ENCODE results near the gene KLHDC9.
A peak's percentile ranks its signal among the peaks of the same experiment; 100 is the strongest.
"Not testable (repeated sequence)": the region's sequence is repeated elsewhere in the genome, so short reads cannot be mapped to it uniquely, and the experiment has no call there.

The KLHDC9 gene

DNA sequence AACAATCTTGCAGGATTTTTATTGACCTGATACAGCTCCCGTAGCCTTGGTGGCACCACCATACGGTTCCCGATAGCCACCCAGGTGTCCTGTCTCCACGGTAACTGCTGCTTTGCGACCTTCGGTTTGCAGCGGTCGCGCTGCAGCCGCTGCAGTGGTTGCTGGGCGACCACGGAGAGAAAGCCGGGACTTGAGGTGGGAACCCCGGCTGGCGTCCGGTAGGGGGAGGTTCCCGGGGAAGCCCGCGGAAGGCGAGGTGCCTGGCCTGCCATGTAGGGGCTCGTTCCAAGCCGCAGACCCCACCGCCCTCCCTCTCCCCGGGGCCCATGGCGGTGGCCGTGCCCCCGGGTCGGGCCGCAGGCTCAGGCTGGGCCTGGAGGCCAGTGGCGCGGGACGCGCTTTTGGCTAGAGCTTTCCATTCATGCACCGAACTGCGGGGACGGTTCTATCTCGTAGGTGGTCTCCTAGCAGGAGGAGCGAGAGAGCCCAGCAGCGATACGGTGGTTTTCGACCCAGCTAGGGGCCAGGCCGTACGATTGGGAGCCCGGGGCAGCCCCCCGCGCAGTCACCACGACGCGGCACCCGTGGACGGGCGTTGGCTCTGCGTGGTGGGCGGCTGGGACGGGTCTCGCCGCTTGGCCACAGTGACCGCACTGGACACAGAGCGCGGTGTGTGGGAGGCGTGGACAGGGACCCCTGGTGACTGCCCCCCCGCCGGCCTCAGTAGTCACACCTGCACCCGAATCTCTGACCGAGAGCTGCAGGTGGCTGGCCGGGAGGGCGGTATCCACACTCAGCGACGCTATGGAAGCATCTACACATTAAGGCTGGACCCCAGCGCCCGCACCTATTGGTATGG is at the start of gene KLHDC9:
KLHDC9 (plus strand) TSS at position 152 of the 859 bp plus-strand sequence; CDS start at position 327, 175 bp downstream.
- Histone ChIP-seq H3K27me3 (ENCODE audit: control insufficient read depth in 1 of 2, insufficient read depth in 2 of 2, low read length in 2 of 2) (no peaks in the 10 kb centered on the region), H3K27ac (ENCODE audit: low read length) (peak within 1 kb of the TSS; percentile 74), H3K4me3 (ENCODE audit: low read length in 2 of 2) (peak within 1 kb of the TSS; percentile 92 to 96), H3K36me3 (ENCODE audit: control insufficient read depth in 2 of 2, insufficient read depth in 2 of 2, low read length in 2 of 2) (peaks cover 9 to 13% of the 10 kb centered on the region in 2 donors), H3K9me3 (ENCODE audit: control insufficient read depth in 2 of 2, low read length in 2 of 2) (no peaks in the 10 kb centered on the region), H3K9ac (ENCODE audit: low read length in 2 of 2) (peak within 1 kb of the TSS; percentile 73 to 82), H3K4me1 (ENCODE audit: control insufficient read depth, insufficient read depth, low read length) (peaks cover 18% of the 10 kb centered on the region)

GRCh38 chr1:161048949-161049722 is 49.0 kb upstream of the KLHDC9 start:
- peaks cover 11% of the 10 kb centered on the region for H3K4me1 ChIP-seq (ENCODE audit: control insufficient read depth, insufficient read depth, low read length)
- H3K27ac ChIP-seq (ENCODE audit: low read length) = no peak overlapping the region

GRCh38 chr1:161051219-161051618 is 46.9 kb upstream of the KLHDC9 start:
- H3K27me3 ChIP-seq (ENCODE audit: control insufficient read depth in 1 of 2, insufficient read depth in 2 of 2, low read length in 2 of 2) = peaks cover 7 to 13% of the 10 kb centered on the region in 2 donors
- H3K9ac ChIP-seq (ENCODE audit: low read length in 2 of 2) = no peak overlapping the region
- no peak overlapping the region for H3K4me3 ChIP-seq (ENCODE audit: low read length in 2 of 2)
- no peak overlapping the region for H3K27ac ChIP-seq (ENCODE audit: low read length)
- H3K9me3 ChIP-seq (ENCODE audit: control insufficient read depth in 2 of 2, low read length in 2 of 2) = no peaks in the 10 kb centered on the region
- H3K4me1 ChIP-seq (ENCODE audit: control insufficient read depth, insufficient read depth, low read length) = peaks cover 1% of the 10 kb centered on the region
- no peaks in the 10 kb centered on the region for H3K36me3 ChIP-seq (ENCODE audit: control insufficient read depth in 2 of 2, insufficient read depth in 2 of 2, low read length in 2 of 2)

More at GRCh38 chr1:161048949-161049722, 49.0 kb upstream of the KLHDC9 start:
- no peaks in the 10 kb centered on the region for H3K9me3 ChIP-seq (ENCODE audit: control insufficient read depth in 2 of 2, low read length in 2 of 2)
- peaks cover 0 to under 1% of the 10 kb centered on the region in 2 donors for H3K27me3 ChIP-seq (ENCODE audit: control insufficient read depth in 1 of 2, insufficient read depth in 2 of 2, low read length in 2 of 2)
- no peaks in the 10 kb centered on the region for H3K36me3 ChIP-seq (ENCODE audit: control insufficient read depth in 2 of 2, insufficient read depth in 2 of 2, low read length in 2 of 2)
- H3K9ac ChIP-seq (ENCODE audit: low read length in 2 of 2) = no peak overlapping the region
- H3K4me3 ChIP-seq (ENCODE audit: low read length in 2 of 2) = no peak overlapping the region

DNA sequence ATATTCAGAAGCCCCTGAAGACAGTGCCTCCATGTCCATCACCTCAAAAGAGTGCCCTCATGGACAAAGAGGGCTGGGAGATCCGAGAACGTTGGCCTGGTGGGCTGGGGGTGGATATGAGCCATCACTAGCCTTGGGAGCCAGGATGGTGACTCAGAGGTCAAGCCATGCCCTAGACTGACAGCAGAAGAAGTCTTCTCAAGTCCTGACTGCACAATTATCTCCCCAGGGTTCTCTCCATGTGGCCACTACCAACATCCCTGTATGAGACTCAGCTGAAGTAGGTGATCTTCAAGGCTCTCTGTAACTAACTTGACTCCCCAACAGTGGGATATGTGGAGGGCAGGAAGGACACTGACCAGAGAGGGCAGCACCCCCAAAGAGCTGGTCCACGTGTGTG is 45.3 kb upstream of the KLHDC9 start:
- Histone ChIP-seq H3K4me1 (ENCODE audit: control insufficient read depth, insufficient read depth, low read length) (no peaks in the 10 kb centered on the region), H3K27me3 (ENCODE audit: control insufficient read depth in 1 of 2, insufficient read depth in 2 of 2, low read length in 2 of 2) (peaks cover 9 to 14% of the 10 kb centered on the region in 2 donors), H3K36me3 (ENCODE audit: control insufficient read depth in 2 of 2, insufficient read depth in 2 of 2, low read length in 2 of 2) (no peaks in the 10 kb centered on the region), H3K9ac (ENCODE audit: low read length in 2 of 2) (no peak overlapping the region), H3K9me3 (ENCODE audit: control insufficient read depth in 2 of 2, low read length in 2 of 2) (no peaks in the 10 kb centered on the region), H3K27ac (ENCODE audit: low read length) (no peak overlapping the region), H3K4me3 (ENCODE audit: low read length in 2 of 2) (no peak overlapping the region)

DNA sequence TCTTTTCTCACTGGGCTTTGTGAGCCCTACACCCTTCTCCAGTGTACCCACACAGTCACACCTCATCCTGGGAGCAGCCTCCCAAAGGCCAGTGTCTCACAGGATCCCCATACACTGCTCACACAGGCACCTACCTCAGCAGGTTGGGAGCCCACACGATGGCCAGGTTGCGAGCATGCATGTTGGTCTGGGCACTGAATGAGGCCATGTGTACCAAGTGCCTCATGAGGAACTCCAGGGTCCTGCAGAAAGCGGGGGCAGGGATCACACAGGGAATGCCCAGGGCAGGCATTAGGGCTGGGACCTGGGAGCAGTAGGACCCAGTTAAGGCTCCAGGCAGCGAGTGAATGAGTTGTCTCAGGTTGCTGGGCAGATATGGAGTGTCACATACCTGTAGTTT is 43.9 kb upstream of the KLHDC9 start:
- H3K9ac ChIP-seq (ENCODE audit: low read length in 2 of 2) = no peak overlapping the region
- H3K9me3 ChIP-seq (ENCODE audit: control insufficient read depth in 2 of 2, low read length in 2 of 2) = no peaks in the 10 kb centered on the region
- no peaks in the 10 kb centered on the region for H3K36me3 ChIP-seq (ENCODE audit: control insufficient read depth in 2 of 2, insufficient read depth in 2 of 2, low read length in 2 of 2)
- no peaks in the 10 kb centered on the region for H3K4me1 ChIP-seq (ENCODE audit: control insufficient read depth, insufficient read depth, low read length)
- no peak overlapping the region for H3K27ac ChIP-seq (ENCODE audit: low read length)
- no peak overlapping the region for H3K4me3 ChIP-seq (ENCODE audit: low read length in 2 of 2)
- H3K27me3 ChIP-seq (ENCODE audit: control insufficient read depth in 1 of 2, insufficient read depth in 2 of 2, low read length in 2 of 2) = peaks cover 9 to 14% of the 10 kb centered on the region in 2 donors

GRCh38 chr1:161054805-161055204 is 43.4 kb upstream of the KLHDC9 start:
- H3K4me1 ChIP-seq (ENCODE audit: control insufficient read depth, insufficient read depth, low read length) = no peaks in the 10 kb centered on the region
- H3K9ac ChIP-seq (ENCODE audit: low read length in 2 of 2) = no peak overlapping the region
- no peak overlapping the region for H3K27ac ChIP-seq (ENCODE audit: low read length)
- peaks cover 9 to 14% of the 10 kb centered on the region in 2 donors for H3K27me3 ChIP-seq (ENCODE audit: control insufficient read depth in 1 of 2, insufficient read depth in 2 of 2, low read length in 2 of 2)
- no peaks in the 10 kb centered on the region for H3K36me3 ChIP-seq (ENCODE audit: control insufficient read depth in 2 of 2, insufficient read depth in 2 of 2, low read length in 2 of 2)
- no peak overlapping the region for H3K4me3 ChIP-seq (ENCODE audit: low read length in 2 of 2)
- H3K9me3 ChIP-seq (ENCODE audit: control insufficient read depth in 2 of 2, low read length in 2 of 2) = no peaks in the 10 kb centered on the region

DNA sequence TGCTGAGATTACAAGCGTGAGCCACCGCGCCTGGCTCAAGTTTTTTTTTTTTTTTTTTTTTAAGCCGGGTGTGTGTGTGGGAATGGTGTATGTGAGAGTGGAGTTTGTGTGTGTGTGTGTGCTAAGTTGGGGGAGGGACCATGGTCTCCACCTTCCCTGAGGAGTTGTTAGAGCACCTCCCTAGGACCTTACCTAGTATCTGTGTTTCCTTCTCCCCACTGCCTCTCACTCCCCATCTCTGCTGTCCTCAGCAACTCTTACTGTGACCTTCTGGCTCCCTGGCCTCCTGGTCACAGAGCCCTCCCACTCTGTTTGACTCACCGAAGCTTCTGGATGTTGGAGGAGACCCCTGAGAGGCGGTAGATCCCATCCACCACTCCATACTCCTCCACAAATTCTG is 38.9 kb upstream of the KLHDC9 start:
- H3K9me3 ChIP-seq (ENCODE audit: control insufficient read depth in 2 of 2, low read length in 2 of 2) = no peaks in the 10 kb centered on the region
- H3K27me3 ChIP-seq (ENCODE audit: control insufficient read depth in 1 of 2, insufficient read depth in 2 of 2, low read length in 2 of 2) = peaks cover 9 to 12% of the 10 kb centered on the region in 2 donors
- H3K27ac ChIP-seq (ENCODE audit: low read length) = no peak overlapping the region
- no peaks in the 10 kb centered on the region for H3K36me3 ChIP-seq (ENCODE audit: control insufficient read depth in 2 of 2, insufficient read depth in 2 of 2, low read length in 2 of 2)
- H3K4me1 ChIP-seq (ENCODE audit: control insufficient read depth, insufficient read depth, low read length) = no peaks in the 10 kb centered on the region
- H3K4me3 ChIP-seq (ENCODE audit: low read length in 2 of 2) = no peak overlapping the region
- H3K9ac ChIP-seq (ENCODE audit: low read length in 2 of 2) = no peak overlapping the region

GRCh38 chr1:161061419-161061818 is 36.7 kb upstream of the KLHDC9 start:
- H3K36me3 ChIP-seq (ENCODE audit: control insufficient read depth in 2 of 2, insufficient read depth in 2 of 2, low read length in 2 of 2) = no peaks in the 10 kb centered on the region
- no peaks in the 10 kb centered on the region for H3K27me3 ChIP-seq (ENCODE audit: control insufficient read depth in 1 of 2, insufficient read depth in 2 of 2, low read length in 2 of 2)
- H3K9ac ChIP-seq (ENCODE audit: low read length in 2 of 2) = no peak overlapping the region
- no peak overlapping the region for H3K4me3 ChIP-seq (ENCODE audit: low read length in 2 of 2)
- no peaks in the 10 kb centered on the region for H3K9me3 ChIP-seq (ENCODE audit: control insufficient read depth in 2 of 2, low read length in 2 of 2)
- H3K4me1 ChIP-seq (ENCODE audit: control insufficient read depth, insufficient read depth, low read length) = no peaks in the 10 kb centered on the region
- H3K27ac ChIP-seq (ENCODE audit: low read length) = no peak overlapping the region

DNA sequence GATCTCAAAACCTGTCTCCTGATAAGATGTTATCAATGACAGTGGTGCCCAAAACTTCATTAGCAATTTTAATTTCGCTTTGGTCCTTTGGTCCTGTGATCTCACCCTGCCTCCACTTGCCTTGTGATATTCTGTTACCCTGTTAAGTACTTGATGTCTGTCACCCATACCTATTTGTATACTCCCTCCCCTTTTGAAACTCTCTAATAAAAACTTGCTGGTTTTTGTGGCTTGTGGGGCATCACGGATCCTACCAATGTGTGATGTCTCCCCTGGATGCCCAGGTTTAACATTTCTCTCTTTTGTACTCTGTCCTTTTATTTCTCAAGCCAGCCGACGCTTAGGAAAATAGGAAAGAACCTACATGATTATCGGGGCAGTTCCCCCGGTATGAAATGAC is 34.2 kb upstream of the KLHDC9 start:
- H3K27me3 ChIP-seq (ENCODE audit: control insufficient read depth in 1 of 2, insufficient read depth in 2 of 2, low read length in 2 of 2); H3K4me3 ChIP-seq (ENCODE audit: low read length in 2 of 2); H3K4me1 ChIP-seq (ENCODE audit: control insufficient read depth, insufficient read depth, low read length); H3K27ac ChIP-seq (ENCODE audit: low read length); H3K9me3 ChIP-seq (ENCODE audit: control insufficient read depth in 2 of 2, low read length in 2 of 2); H3K36me3 ChIP-seq (ENCODE audit: control insufficient read depth in 2 of 2, insufficient read depth in 2 of 2, low read length in 2 of 2); H3K9ac ChIP-seq (ENCODE audit: low read length in 2 of 2): not testable (repeated sequence)

DNA sequence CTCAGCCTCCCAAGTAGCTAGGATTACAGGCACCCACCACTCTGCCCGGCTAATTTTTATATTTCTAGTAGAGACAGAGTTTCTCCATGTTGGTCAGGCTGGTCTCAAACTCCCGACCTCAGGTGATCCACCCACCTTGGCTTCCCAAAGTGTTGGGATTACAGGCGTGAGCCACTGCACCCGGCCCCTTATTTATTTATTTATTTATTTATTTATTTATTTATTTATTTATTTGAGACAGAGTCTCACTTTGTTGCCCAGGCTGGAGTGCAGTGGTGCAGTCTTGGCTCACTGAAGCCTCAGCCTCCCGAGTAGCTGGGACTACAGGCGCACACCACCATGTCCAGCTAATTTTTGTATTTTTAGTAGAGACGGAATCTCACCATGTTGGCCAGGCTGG is 32.5 kb upstream of the KLHDC9 start:
- H3K4me3 ChIP-seq (ENCODE audit: low read length in 2 of 2); H3K36me3 ChIP-seq (ENCODE audit: control insufficient read depth in 2 of 2, insufficient read depth in 2 of 2, low read length in 2 of 2); H3K27ac ChIP-seq (ENCODE audit: low read length); H3K4me1 ChIP-seq (ENCODE audit: control insufficient read depth, insufficient read depth, low read length); H3K9me3 ChIP-seq (ENCODE audit: control insufficient read depth in 2 of 2, low read length in 2 of 2); H3K9ac ChIP-seq (ENCODE audit: low read length in 2 of 2); H3K27me3 ChIP-seq (ENCODE audit: control insufficient read depth in 1 of 2, insufficient read depth in 2 of 2, low read length in 2 of 2): not testable (repeated sequence)
